K562 (cell line): ENCODE measurements around the gene TAS2R1. TPM values are rescaled to one million over a fixed set of nuclear protein-coding genes. Genes with fewer than 3 reads are reported as not detected.

Source experiments
- ATAC-seq: fragments of 200-7000 bp; cut with Tn5 transposase; 3 replicates; pipeline ENCODE4 v1.9.1; 2020; ENCODE audit warnings: moderate library complexity
- BruUV-seq: library from RNA; stranded (reverse); fragments of 400-500 nt; replicated peaks from 2 replicates; lab custom pipeline; 2021; lab: Mats Ljungman, UMichigan
- CTCF ChIA-PET: fragments of 300-600 bp; formaldehyde crosslinking; extraction: SDS; loops from one replicate; lab custom pipeline; 2021; ENCODE audit warnings: low intra/inter-chr PET ratio; lab: Yijun Ruan, JAX
- POLR2A ChIA-PET: fragments of 300-600, 350-650 bp; sonication (Branson Sonifier 250); formaldehyde crosslinking; extraction: SDS; loops from one replicate; lab custom pipeline; 2021; ENCODE audit warnings: antibody characterized with exemption, inconsistent platforms; lab: Yijun Ruan, JAX
- DNase-seq, 4 experiments: peaks; one replicate each; pipeline versions ENCODE4 v3.0.0 to v3.0.0-alpha.2; 2011 to 2018; ENCODE audit warnings: low spot score in 3 of 4, mixed read lengths in 3 of 4; ENCODE audit errors: extremely low read depth in 1 of 4
- FAIRE-seq: peaks from 2 replicates; lab custom pipeline; 2011; peaks lifted over from hg19 to GRCh38; lab: Jason Lieb, UNC
- H2AFZ ChIP-seq: 2 replicates; pipeline ENCODE4 v1.6.0; 2011; ENCODE audit warnings: low read depth, low read length, control low read depth, inconsistent platforms
- H3K27ac ChIP-seq: fragments of 200-600 bp; 3 replicates; pipeline ENCODE4 v1.8.0; 2011; ENCODE audit warnings: low read depth, mild to moderate bottlenecking, control low read depth, inconsistent platforms, low read length, moderate library complexity, mixed read lengths; ENCODE audit errors: extremely low read depth
- H3K27me3 ChIP-seq, 2 experiments: fragments of 300-600 bp in 1 of 2; 2 replicates in 1 of 2; 3 replicates in 1 of 2; pipeline versions ENCODE4 v1.6.0 to v1.8.0; 2011; ENCODE audit warnings: inconsistent platforms in 2 of 2, low read length in 2 of 2, mild to moderate bottlenecking in 1 of 2, mixed read lengths in 1 of 2, moderate library complexity in 1 of 2; ENCODE audit not compliant: control insufficient read depth in 2 of 2, insufficient read depth in 2 of 2
- H3K36me3 ChIP-seq: fragments of 300-600 bp; 3 replicates; pipeline ENCODE4 v1.8.0; 2011; ENCODE audit warnings: mild to moderate bottlenecking, low read length, inconsistent platforms; ENCODE audit not compliant: control insufficient read depth, insufficient read depth
- H3K4me1 ChIP-seq, 2 experiments: fragments of 200-600 bp in 1 of 2; replicated peaks in 1 of 2; 2 replicates in 1 of 2; 3 replicates in 1 of 2; pipeline versions ENCODE4 v1.5.1 to v1.8.0; 2011; ENCODE audit warnings: inconsistent platforms in 2 of 2, low read length in 2 of 2, mild to moderate bottlenecking in 1 of 2, mixed read lengths in 1 of 2, moderate library complexity in 1 of 2; ENCODE audit not compliant: control insufficient read depth in 2 of 2, insufficient read depth in 2 of 2
- H3K4me2 ChIP-seq: 2 replicates; pipeline ENCODE4 v1.6.1; 2011; ENCODE audit warnings: low read length, control low read depth, inconsistent platforms, mixed read lengths; ENCODE audit not compliant: insufficient read depth
- H3K4me3 ChIP-seq: fragments of 200-600 bp; sonication (generic), shearing (Covaris generic); 2 replicates; pipeline ENCODE4 v1.5.1; 2016; ENCODE audit warnings: control low read depth, inconsistent platforms
- H3K79me2 ChIP-seq: fragments of 200-600 bp; 3 replicates; pipeline ENCODE4 v1.8.0; 2011; ENCODE audit warnings: low read length, inconsistent platforms; ENCODE audit not compliant: control insufficient read depth, insufficient read depth
- H3K9ac ChIP-seq, 2 experiments: 2 replicates each; pipeline versions ENCODE4 v1.6.0 to v1.6.1; 2011; ENCODE audit warnings: low read depth in 2 of 2, low read length in 2 of 2, control low read depth in 1 of 2, inconsistent platforms in 1 of 2, mild to moderate bottlenecking in 1 of 2, mixed read lengths in 1 of 2; ENCODE audit not compliant: insufficient read depth in 1 of 2
- H3K9me1 ChIP-seq: one replicate; pipeline ENCODE4 v1.6.0; 2011; ENCODE audit warnings: inconsistent platforms, mild to moderate bottlenecking, low read length, moderate library complexity; ENCODE audit not compliant: control insufficient read depth, insufficient read depth
- H3K9me3 ChIP-seq: replicated peaks from 2 replicates; pipeline ENCODE4 v1.5.1; 2011; ENCODE audit warnings: low read depth, low read length, inconsistent platforms; ENCODE audit not compliant: control insufficient read depth, insufficient read depth
- H4K20me1 ChIP-seq: replicated peaks from 2 replicates; pipeline ENCODE4 v1.6.1; 2011; ENCODE audit warnings: low read length, inconsistent platforms, mixed read lengths; ENCODE audit not compliant: control insufficient read depth, insufficient read depth
- MYNN ChIP-seq, 2 experiments: sonication (generic); formaldehyde crosslinking in 1 of 2; IDR thresholded peaks; 2 replicates each; pipeline versions ENCODE4 v1.5.0 to v1.6.1; 2016 to 2020; ENCODE audit warnings: antibody characterized with exemption in 1 of 2, missing genetic modification reagents in 1 of 2
- NFXL1 ChIP-seq: fragments of 450-650 bp; formaldehyde crosslinking; IDR thresholded peaks from 2 replicates; pipeline ENCODE4 v1.4.0; 2021; ENCODE audit warnings: mild to moderate bottlenecking
- SLC30A9 ChIP-seq: fragments of 250-450 bp; sonication (Bioruptor Pico); IDR thresholded peaks from 2 replicates; pipeline ENCODE4 v1.8.0; 2022; ENCODE audit warnings: mild to moderate bottlenecking, moderate library complexity
- SMAD4 ChIP-seq: fragments of 250-450 bp; sonication (Bioruptor Pico); conservative IDR thresholded peaks from 2 replicates; pipeline ENCODE4 v1.8.0; 2021; ENCODE audit warnings: inconsistent platforms, mild to moderate bottlenecking, moderate library complexity
- SP2 ChIP-seq: IDR thresholded peaks from 2 replicates; pipeline ENCODE4 v1.6.1; 2011; ENCODE audit warnings: mild to moderate bottlenecking, low read depth, low read length, moderate library complexity; ENCODE audit not compliant: poor library complexity, severe bottlenecking; ENCODE audit errors: extremely low read depth
- TCF3 ChIP-seq: sonication (generic); formaldehyde crosslinking; IDR thresholded peaks from 2 replicates; pipeline ENCODE4 v1.4.0; 2020; ENCODE audit warnings: mild to moderate bottlenecking, missing genetic modification reagents
- ZNF124 ChIP-seq: sonication (generic); formaldehyde crosslinking; IDR thresholded peaks from 2 replicates; pipeline ENCODE4 v1.8.1; 2022; ENCODE audit warnings: missing genetic modification reagents
- ZNF140 ChIP-seq: fragments of 250-450 bp; sonication (Bioruptor Pico); IDR thresholded peaks from 2 replicates; pipeline ENCODE4 v1.8.0; 2021; ENCODE audit warnings: moderate library complexity, mild to moderate bottlenecking, inconsistent platforms
- ZNF184 ChIP-seq: sonication (generic); formaldehyde crosslinking; IDR thresholded peaks from 2 replicates; pipeline ENCODE4 v1.5.0; 2020; ENCODE audit warnings: missing genetic modification reagents
- ZNF780A ChIP-seq: fragments of 250-450 bp; sonication (Bioruptor Pico); IDR thresholded peaks from 2 replicates; pipeline ENCODE4 v1.5.0; 2021; ENCODE audit warnings: mild to moderate bottlenecking
- WGBS: fragments of 100-300 bp; shearing (Covaris generic); methylation state at CpG from one replicate; pipeline ENCODE4 v1.1.6; 2016; ENCODE audit warnings: low coverage, mixed read lengths; ENCODE audit not compliant: insufficient coverage; ENCODE audit errors: missing lambda C conversion rate; 5-methylcytosine and 5-hydroxymethylcytosine counted together
- in situ Hi-C: fragments of 300-500 bp; cut with MboI; formaldehyde crosslinking; loops from 4 replicates; pipeline ENCODE4 v1.15.0; 2018; ENCODE audit warnings: inconsistent platforms, mixed read lengths
- intact Hi-C: fragments of 100-400 bp; cut with micrococcal nuclease; formaldehyde crosslinking; loops from 2 replicates; pipeline ENCODE4 v1.14.2; 2022
- polyA plus RNA-seq, 8 experiments: library from polyadenylated mRNA; depleted of rRNA in 4 of 8; stranded (reverse) in 5 of 8; unstranded in 3 of 8; fragments of >200 nt; fragmentation: Nextera tagmentation in 2 of 8; fragmentation: Illumina TruSeq in 1 of 8; extraction: Ambion mirVana in 2 of 8; extraction: Trizol in 1 of 8; gene quantifications; 2 replicates each; pipeline versions ENCODE4 v1.2.1 to v1.2.3, GENCODE V29; 2011 to 2014; ENCODE audit warnings: inconsistent platforms in 1 of 8, missing spikeins in 1 of 8
- total RNA-seq, 7 experiments: library from RNA; depleted of rRNA in 6 of 7; stranded (reverse); fragments of >200 nt in 6 of 7; fragmentation: Illumina TruSeq in 2 of 7; extraction: Trizol in 2 of 7; gene quantifications; 2 replicates each; pipeline versions ENCODE4 v1.2.1 to v1.2.3, GENCODE V29; 2011 to 2021; ENCODE audit warnings: low replicate concordance in 1 of 7
- TF ChIP-seq, protein P1 (sequence below): fragments of 450-650 bp; IDR thresholded peaks from 2 replicates; pipeline ENCODE4 v1.6.1; 2016; ENCODE audit warnings: missing biosample characterization, missing genetic modification characterization
- TF ChIP-seq, protein P2 (sequence below): sonication (generic); formaldehyde crosslinking; IDR thresholded peaks from 2 replicates; pipeline ENCODE4 v1.8.0; 2022; ENCODE audit warnings: missing genetic modification reagents, mild to moderate bottlenecking, borderline replicate concordance
- TF ChIP-seq, protein P3 (sequence below), 3 experiments: fragments of 200-800 bp in 1 of 3; fragments of 250-450 bp in 1 of 3; fragments of 450-650 bp in 1 of 3; sonication (Bioruptor Pico) in 1 of 3; sonication (Bioruptor generic) in 1 of 3; formaldehyde crosslinking in 1 of 3; IDR thresholded peaks; 2 replicates each; pipeline versions ENCODE4 v1.6.1 to v1.8.0; 2016 to 2022; ENCODE audit warnings: mild to moderate bottlenecking in 2 of 3, missing genetic modification characterization in 2 of 3, missing compliant biosample characterization in 1 of 3, moderate library complexity in 1 of 3
- TF ChIP-seq, protein P4 (sequence below): IDR thresholded peaks from 2 replicates; pipeline ENCODE4 v1.6.1; 2014; ENCODE audit warnings: antibody characterized with exemption

TAS2R1 gene
- total and polyA plus RNA-seq, 9 of the 15 experiments (the other 6 are each of a cell fraction or from before 2014, with no cell fraction given), result not detected

DNA sequence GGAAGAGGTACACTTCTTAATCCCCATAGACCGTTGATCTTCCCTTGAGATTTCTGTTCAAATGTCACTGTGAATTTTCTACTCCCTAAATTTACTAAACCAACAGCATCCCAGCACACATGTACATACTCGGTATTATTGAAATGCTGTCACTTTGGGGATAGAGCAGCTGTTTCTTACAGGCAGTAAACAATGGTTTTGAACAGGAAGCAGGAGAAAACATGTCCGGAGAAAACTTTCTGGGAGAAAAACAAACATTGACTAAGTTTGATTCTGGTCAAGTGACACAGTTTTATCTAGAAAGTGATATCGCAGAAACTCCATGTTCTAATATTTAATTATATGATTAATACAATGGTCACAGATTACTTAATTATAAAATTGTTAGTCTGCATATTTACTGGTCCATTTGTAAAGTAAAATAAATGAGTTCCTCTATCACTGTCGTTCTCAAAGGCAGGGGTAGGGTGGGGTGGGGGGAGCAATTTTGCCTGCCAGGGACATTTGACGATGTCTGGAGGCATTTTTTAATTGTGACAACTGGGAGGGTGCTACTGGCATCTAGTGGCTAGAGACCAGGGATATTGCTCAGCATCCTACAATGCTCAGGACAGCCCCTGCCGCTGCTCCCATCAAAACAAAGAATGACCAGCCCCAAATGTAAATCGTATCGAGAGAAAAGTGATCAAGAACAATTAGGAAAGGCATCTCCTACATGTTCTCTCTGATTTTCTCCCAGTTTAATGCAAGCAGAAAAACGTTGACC is 12.2 kb downstream of the TAS2R1 start:
- Histone ChIP-seq H3K79me2 (no peaks in the 10 kb centered on the region), H4K20me1 (no peaks in the 10 kb centered on the region), H3K9ac (no peak overlapping the region), H3K27me3 (no peaks in the 10 kb centered on the region), H3K4me2 (no peak overlapping the region), H3K9me3 (no peaks in the 10 kb centered on the region), H3K9me1 (no peaks in the 10 kb centered on the region), H2AFZ (no peak overlapping the region), H3K4me3 (no peak overlapping the region), H3K36me3 (no peaks in the 10 kb centered on the region), H3K27ac (no peak overlapping the region), H3K4me1 (no peaks in the 10 kb centered on the region)
- in situ Hi-C loops (no loop called here), intact Hi-C loops (no loop called here)
- ChIA-PET POLR2A (no interaction called here), CTCF (no interaction called here)
- WGBS, result 2% methylated on average over 10 of the region's 10 CpGs
- no peak for ATAC-seq
- no peak for DNase-seq
- BruUV-seq, result no TSS peak
- FAIRE-seq, result no peak
- no peak for TF ChIP-seq TCF3 (CRISPR knock-in tag)
- no peak for TF ChIP-seq ZNF124 (CRISPR knock-in tag)
- no peak for TF ChIP-seq ZNF780A
- no peak for TF ChIP-seq NFXL1 (CRISPR knock-in tag)
- TF ChIP-seq, protein P1, sequence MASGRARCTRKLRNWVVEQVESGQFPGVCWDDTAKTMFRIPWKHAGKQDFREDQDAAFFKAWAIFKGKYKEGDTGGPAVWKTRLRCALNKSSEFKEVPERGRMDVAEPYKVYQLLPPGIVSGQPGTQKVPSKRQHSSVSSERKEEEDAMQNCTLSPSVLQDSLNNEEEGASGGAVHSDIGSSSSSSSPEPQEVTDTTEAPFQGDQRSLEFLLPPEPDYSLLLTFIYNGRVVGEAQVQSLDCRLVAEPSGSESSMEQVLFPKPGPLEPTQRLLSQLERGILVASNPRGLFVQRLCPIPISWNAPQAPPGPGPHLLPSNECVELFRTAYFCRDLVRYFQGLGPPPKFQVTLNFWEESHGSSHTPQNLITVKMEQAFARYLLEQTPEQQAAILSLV (tag), result no peak
- TF ChIP-seq SMAD4 (CRISPR knock-in tag), result no peak
- TF ChIP-seq MYNN (IDR thresholded peaks at IDR 0.05), result no peak
- no peak for TF ChIP-seq MYNN (CRISPR knock-in tag; IDR thresholded peaks at IDR 0.05)
- TF ChIP-seq, protein P2, sequence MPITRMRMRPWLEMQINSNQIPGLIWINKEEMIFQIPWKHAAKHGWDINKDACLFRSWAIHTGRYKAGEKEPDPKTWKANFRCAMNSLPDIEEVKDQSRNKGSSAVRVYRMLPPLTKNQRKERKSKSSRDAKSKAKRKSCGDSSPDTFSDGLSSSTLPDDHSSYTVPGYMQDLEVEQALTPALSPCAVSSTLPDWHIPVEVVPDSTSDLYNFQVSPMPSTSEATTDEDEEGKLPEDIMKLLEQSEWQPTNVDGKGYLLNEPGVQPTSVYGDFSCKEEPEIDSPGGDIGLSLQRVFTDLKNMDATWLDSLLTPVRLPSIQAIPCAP, result no peak
- no peak for TF ChIP-seq ZNF140 (CRISPR knock-in tag)
- no peak for TF ChIP-seq SP2
- TF ChIP-seq, protein P3, sequence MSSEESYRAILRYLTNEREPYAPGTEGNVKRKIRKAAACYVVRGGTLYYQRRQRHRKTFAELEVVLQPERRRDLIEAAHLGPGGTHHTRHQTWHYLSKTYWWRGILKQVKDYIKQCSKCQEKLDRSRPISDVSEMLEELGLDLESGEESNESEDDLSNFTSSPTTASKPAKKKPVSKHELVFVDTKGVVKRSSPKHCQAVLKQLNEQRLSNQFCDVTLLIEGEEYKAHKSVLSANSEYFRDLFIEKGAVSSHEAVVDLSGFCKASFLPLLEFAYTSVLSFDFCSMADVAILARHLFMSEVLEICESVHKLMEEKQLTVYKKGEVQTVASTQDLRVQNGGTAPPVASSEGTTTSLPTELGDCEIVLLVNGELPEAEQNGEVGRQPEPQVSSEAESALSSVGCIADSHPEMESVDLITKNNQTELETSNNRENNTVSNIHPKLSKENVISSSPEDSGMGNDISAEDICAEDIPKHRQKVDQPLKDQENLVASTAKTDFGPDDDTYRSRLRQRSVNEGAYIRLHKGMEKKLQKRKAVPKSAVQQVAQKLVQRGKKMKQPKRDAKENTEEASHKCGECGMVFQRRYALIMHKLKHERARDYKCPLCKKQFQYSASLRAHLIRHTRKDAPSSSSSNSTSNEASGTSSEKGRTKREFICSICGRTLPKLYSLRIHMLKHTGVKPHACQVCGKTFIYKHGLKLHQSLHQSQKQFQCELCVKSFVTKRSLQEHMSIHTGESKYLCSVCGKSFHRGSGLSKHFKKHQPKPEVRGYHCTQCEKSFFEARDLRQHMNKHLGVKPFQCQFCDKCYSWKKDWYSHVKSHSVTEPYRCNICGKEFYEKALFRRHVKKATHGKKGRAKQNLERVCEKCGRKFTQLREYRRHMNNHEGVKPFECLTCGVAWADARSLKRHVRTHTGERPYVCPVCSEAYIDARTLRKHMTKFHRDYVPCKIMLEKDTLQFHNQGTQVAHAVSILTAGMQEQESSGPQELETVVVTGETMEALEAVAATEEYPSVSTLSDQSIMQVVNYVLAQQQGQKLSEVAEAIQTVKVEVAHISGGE (CRISPR knock-in tag; IDR thresholded peaks at IDR 0.05), result no peak
- TF ChIP-seq, protein P4, sequence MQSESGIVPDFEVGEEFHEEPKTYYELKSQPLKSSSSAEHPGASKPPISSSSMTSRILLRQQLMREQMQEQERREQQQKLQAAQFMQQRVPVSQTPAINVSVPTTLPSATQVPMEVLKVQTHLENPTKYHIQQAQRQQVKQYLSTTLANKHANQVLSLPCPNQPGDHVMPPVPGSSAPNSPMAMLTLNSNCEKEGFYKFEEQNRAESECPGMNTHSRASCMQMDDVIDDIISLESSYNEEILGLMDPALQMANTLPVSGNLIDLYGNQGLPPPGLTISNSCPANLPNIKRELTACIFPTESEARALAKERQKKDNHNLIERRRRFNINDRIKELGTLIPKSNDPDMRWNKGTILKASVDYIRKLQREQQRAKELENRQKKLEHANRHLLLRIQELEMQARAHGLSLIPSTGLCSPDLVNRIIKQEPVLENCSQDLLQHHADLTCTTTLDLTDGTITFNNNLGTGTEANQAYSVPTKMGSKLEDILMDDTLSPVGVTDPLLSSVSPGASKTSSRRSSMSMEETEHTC, result no peak
- no peak for TF ChIP-seq SLC30A9
- TF ChIP-seq ZNF184 (CRISPR knock-in tag), result no peak
